ENCODE data around the gene LSM7.
A peak's percentile ranks its signal among the peaks of the same experiment; 100 is the strongest.

- peak in 1 of 2 donors; percentile 18 for TF ChIP-seq CTCF (conservative IDR thresholded peaks at IDR 0.05 in 1 of 2, IDR thresholded peaks at IDR 0.05 in 1 of 2; ENCODE audit: extremely low read depth in 1 of 2, insufficient read depth in 1 of 2, low read depth in 1 of 2, low read length in 2 of 2)
- TF ChIP-seq EZH2 (IDR thresholded peaks at IDR 0.05; ENCODE audit: borderline replicate concordance, low read length) = no peak
Measured at GRCh38 chr19:2315818-2316353, 12.5 kb downstream of the LSM7 start.

All from mammary epithelial cell (primary cell).